GM06990 (cell line): ENCODE measurements around the gene AZU1.

Source experiments
- DNase-seq: peaks from one replicate; pipeline ENCODE4 v3.0.0-alpha.2; 2011; ENCODE audit not compliant: insufficient read length; ENCODE audit errors: extremely low read depth
- H3K27me3 ChIP-seq: replicated peaks from 2 replicates; pipeline ENCODE4 v1.6.0; 2011; ENCODE audit warnings: low read length; ENCODE audit not compliant: control insufficient read depth, insufficient read depth
- H3K36me3 ChIP-seq: 2 replicates; pipeline ENCODE4 v1.5.1; 2011; ENCODE audit warnings: low read length; ENCODE audit not compliant: control insufficient read depth, insufficient read depth
- H3K4me3 ChIP-seq: replicated peaks from 2 replicates; pipeline ENCODE4 v1.5.1; 2011; ENCODE audit warnings: low read depth, mild to moderate bottlenecking, control low read depth, low read length
- CTCF ChIP-seq: IDR thresholded peaks from 2 replicates; pipeline ENCODE4 v1.5.1; 2011; ENCODE audit warnings: low read length, control low read depth, mild to moderate bottlenecking, inconsistent platforms; ENCODE audit not compliant: insufficient read depth, poor library complexity, severe bottlenecking

AZU1 gene

DNA sequence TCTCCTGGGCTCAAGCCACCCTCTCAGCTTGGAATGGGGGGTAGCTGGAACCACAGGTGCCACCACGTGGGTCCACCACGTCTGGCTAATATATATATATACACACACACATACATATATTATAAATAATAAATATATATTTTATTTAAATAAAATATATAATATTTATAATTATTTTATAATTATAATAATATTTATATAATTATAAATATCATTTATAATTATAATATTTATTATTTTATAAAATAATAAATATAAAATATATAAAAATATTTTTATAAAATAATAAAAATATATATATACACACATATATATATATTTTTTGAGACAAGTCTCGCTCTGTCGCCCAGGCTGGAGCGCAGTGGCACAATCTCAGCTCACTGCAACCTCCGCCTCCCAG, 26.9 kb downstream of the AZU1 start:
- H3K36me3 ChIP-seq = no peaks in the 10 kb centered on the region
- no peak for DNase-seq
- H3K4me3 ChIP-seq = no peak overlapping the region
- peaks cover 1% of the 10 kb centered on the region for H3K27me3 ChIP-seq
- no peak for TF ChIP-seq CTCF

- Histone ChIP-seq H3K27me3 (peaks cover 1% of the 10 kb centered on the region), H3K4me3 (no peak overlapping the region), H3K36me3 (no peaks in the 10 kb centered on the region)
- DNase-seq = no peak
- no peak for TF ChIP-seq CTCF
These were observed 27.5 kb downstream of the AZU1 start for GRCh38 chr19:855142-855541.

DNA sequence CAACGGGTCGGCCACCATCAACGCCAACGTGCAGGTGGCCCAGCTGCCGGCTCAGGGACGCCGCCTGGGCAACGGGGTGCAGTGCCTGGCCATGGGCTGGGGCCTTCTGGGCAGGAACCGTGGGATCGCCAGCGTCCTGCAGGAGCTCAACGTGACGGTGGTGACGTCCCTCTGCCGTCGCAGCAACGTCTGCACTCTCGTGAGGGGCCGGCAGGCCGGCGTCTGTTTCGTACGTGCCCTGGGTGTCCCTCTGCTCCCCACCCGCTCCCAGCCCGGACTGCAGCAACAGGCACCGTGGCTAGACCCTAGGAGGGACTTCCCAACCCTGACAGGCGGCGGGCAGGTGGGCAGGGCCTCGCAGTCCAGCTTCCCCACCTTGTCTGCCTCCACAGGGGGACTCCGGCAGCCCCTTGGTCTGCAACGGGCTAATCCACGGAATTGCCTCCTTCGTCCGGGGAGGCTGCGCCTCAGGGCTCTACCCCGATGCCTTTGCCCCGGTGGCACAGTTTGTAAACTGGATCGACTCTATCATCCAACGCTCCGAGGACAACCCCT, 28.0 kb downstream of the AZU1 start:
- DNase-seq = no peak
- Histone ChIP-seq H3K36me3 (no peaks in the 10 kb centered on the region), H3K27me3 (no peaks in the 10 kb centered on the region), H3K4me3 (no peak overlapping the region)
- TF ChIP-seq CTCF = no peak

DNA sequence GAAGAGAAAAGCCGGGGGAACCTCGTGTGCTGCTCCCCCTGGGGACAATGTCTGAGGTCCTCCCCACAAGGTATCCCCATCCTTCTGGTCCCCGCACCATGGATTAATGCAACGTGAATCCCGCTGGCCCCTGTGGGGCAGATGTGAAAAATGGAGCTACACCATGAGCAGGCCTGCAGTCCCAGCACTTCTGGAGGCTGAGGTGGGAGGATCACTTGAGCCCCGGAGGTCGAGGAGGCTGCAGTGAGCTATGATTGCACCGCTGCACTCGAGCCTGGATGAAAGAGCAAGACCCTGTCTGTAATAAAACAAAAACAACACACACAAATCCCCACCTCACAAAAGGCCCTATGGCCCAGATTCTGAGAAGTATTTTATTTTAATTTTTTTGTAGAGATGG, 30.6 kb downstream of the AZU1 start:
- no peak for DNase-seq
- TF ChIP-seq CTCF = no peak
- Histone ChIP-seq H3K27me3 (no peaks in the 10 kb centered on the region), H3K36me3 (no peaks in the 10 kb centered on the region), H3K4me3 (no peak overlapping the region)

DNA sequence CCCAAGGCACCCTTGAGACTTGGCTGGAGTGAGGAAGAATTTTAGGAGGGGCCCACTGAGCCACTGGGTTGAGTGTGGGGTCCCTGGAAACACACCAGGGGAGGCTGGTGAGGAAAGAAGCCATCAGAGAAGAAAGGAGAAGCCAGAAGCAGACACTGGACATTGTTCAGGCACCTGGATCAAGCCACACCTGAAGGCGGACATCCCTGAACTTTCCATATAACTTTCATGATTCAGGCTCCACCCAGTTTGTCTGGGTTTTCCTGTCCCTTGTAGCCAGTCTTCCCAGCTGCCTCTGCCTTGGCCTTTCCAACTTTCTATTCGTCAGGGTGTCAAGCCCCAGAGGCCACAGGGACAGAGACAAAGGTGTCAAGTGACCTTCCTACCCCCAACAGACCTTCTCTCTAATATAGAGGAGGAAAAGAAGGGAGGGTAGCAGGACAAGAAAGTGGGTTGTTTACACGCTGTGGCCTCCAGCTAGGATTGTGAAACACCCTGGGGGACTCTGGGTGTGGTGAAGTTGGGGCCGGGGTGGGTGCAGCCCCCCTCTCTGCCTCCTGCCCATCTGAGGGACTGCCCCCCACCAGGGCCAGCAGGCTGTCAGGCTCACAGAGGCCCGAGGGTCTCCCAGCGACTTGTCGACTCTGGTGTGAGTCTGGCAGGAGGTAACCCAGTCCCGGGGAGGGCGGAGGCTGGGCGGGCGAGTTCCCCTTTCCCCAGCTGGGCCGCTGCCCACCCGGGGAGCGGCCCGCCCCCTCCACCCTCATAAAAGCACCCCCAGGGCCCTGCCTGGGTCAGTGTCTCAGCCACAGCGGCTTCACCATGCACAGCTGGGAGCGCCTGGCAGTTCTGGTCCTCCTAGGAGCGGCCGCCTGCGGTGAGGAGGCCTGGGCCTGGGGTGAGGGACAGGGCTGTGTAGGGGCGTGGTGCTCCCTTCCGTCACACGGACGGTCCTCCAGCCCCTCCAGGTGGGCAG, 31.5 kb downstream of the AZU1 start, which contains the start of gene CFD:
Gene CFD (plus strand): TSS at position 797 of the 976 bp plus-strand sequence. CDS start 26 bp downstream, at position 823.
- no peak for TF ChIP-seq CTCF
- H3K27me3 ChIP-seq = no peaks in the 10 kb centered on the region
- H3K36me3 ChIP-seq = no peaks in the 10 kb centered on the region
- H3K4me3 ChIP-seq = no peak within 1 kb of the TSS; the same call in 1 of the 2 replicates
- no peak for DNase-seq
